CD4-positive, alpha-beta T cell (primary cell): Measurements from ENCODE around the gene PPP1R9B. TPM values are rescaled to one million over a fixed set of nuclear protein-coding genes. Genes with fewer than 3 reads are reported as not detected.
A peak's percentile ranks its signal among the peaks of the same experiment; 100 is the strongest.

Experiments
- ATAC-seq: fragments of 200-7000 bp; cut with Tn5 transposase; one replicate; pipeline ENCODE4 v1.10.0; 2022; ENCODE audit warnings: mild to moderate bottlenecking; ENCODE audit not compliant: poor library complexity
- CTCF ChIA-PET: fragments of 350-600 bp; sonication (Branson Sonifier 250); formaldehyde crosslinking; loops from one replicate; lab custom pipeline; 2021; ENCODE audit warnings: antibody characterized with exemption, inconsistent platforms; lab: Charles Lee
- POLR2A ChIA-PET: fragments of 350-600 bp; sonication (Branson Sonifier 250); formaldehyde crosslinking; loops from one replicate; lab custom pipeline; 2021; ENCODE audit warnings: antibody characterized with exemption, inconsistent platforms; lab: Charles Lee
- DNase-seq, 14 experiments: peaks; one replicate each; pipeline ENCODE4 v3.0.0-alpha.2; 2013 to 2020; ENCODE audit warnings: mixed read lengths in 2 of 14
- H3K27ac ChIP-seq, 2 donors: one replicate each; pipeline versions ENCODE4 v1.5.1 to v1.7.0; 2013; ENCODE audit warnings: low read length in 2 of 2, low read depth in 1 of 2, mild to moderate bottlenecking in 1 of 2
- H3K27me3 ChIP-seq, 2 experiments: 1 replicate in 1 of 2; 2 replicates in 1 of 2; pipeline versions ENCODE4 v1.6.1 to v1.7.0; 2013; ENCODE audit warnings: low read length in 2 of 2, control low read depth in 1 of 2, mild to moderate bottlenecking in 1 of 2, moderate library complexity in 1 of 2; ENCODE audit not compliant: insufficient read depth in 2 of 2, control insufficient read depth in 1 of 2
- H3K36me3 ChIP-seq: one replicate; pipeline ENCODE4 v1.6.1; 2013; ENCODE audit warnings: low read length, control low read depth; ENCODE audit not compliant: insufficient read depth
- H3K4me1 ChIP-seq: one replicate; pipeline ENCODE4 v1.6.1; 2013; ENCODE audit warnings: low read length, control low read depth; ENCODE audit not compliant: insufficient read depth
- H3K4me3 ChIP-seq: one replicate; pipeline ENCODE4 v1.5.1; 2013; ENCODE audit warnings: mild to moderate bottlenecking, low read length, moderate library complexity
- H3K9me3 ChIP-seq, 2 experiments: 1 replicate in 1 of 2; 2 replicates in 1 of 2; pipeline versions ENCODE4 v1.6.1 to v1.7.0; 2013; ENCODE audit warnings: low read length in 2 of 2, mild to moderate bottlenecking in 2 of 2, control low read depth in 1 of 2, moderate library complexity in 1 of 2; ENCODE audit not compliant: control insufficient read depth in 1 of 2, insufficient read depth in 1 of 2
- H3K27ac Mint-ChIP-seq: one replicate; pipeline ENCODE4 v1.8.0; 2020; ENCODE audit warnings: mixed read lengths
- H3K27me3 Mint-ChIP-seq: one replicate; pipeline ENCODE4 v1.8.0; 2021; ENCODE audit warnings: mixed read lengths
- H3K36me3 Mint-ChIP-seq: one replicate; pipeline ENCODE4 v1.8.0; 2021; ENCODE audit warnings: low read depth, mixed read lengths
- H3K4me1 Mint-ChIP-seq: one replicate; pipeline ENCODE4 v1.8.0; 2021; ENCODE audit warnings: low read depth, mixed read lengths
- H3K4me3 Mint-ChIP-seq: one replicate; pipeline ENCODE4 v1.8.0; 2020; ENCODE audit warnings: mild to moderate bottlenecking, mixed read lengths
- H3K9me3 Mint-ChIP-seq: one replicate; pipeline ENCODE4 v1.8.0; 2020; ENCODE audit warnings: mixed read lengths
- CTCF ChIP-seq: fragments of 200-600 bp; IDR thresholded peaks from one replicate; pipeline ENCODE4 v1.8.0; 2022; ENCODE audit warnings: antibody characterized with exemption, mild to moderate bottlenecking
- intact Hi-C, 2 experiments: fragments of 100-400 bp; cut with DNase I in 1 of 2; cut with micrococcal nuclease in 1 of 2; formaldehyde crosslinking; loops; one replicate each; pipeline versions ENCODE4 v1.15.1 to v1.9.0; 2023 to 2025; cut with DNase I, micrococcal nuclease
- total RNA-seq, 174 experiments: library from RNA in 2 of 174; stranded (reverse) in 2 of 174; gene quantifications; one replicate each; pipeline ENCODE4 v1.2.3 and lab custom pipeline; 2021 to 2026

The PPP1R9B gene
- total RNA-seq, 2 experiments from 2014 or later: 53.4 to 55.7 TPM

- H3K27ac Mint-ChIP-seq: no peak overlapping the region
- no peak for TF ChIP-seq CTCF
- Histone ChIP-seq H3K27ac (no peak overlapping the region), H3K36me3 (peaks cover 9% of the 10 kb centered on the region), H3K9me3 (no peaks in the 10 kb centered on the region), H3K4me1 (peaks cover 25% of the 10 kb centered on the region), H3K27me3 (no peaks in the 10 kb centered on the region), H3K4me3 (no peak overlapping the region)
- DNase-seq (no peak), ATAC-seq (no peak)
- no peaks in the 10 kb centered on the region for H3K9me3 Mint-ChIP-seq
- intact Hi-C loops: loop anchor here in 1 of 2 experiments (1.0 to 10.0 kb wide), 4 partner anchors 36 to 388 kb away; partner anchors contain the start of genes ITGA3, SLC35B1 and TMEM92
- ChIA-PET POLR2A (interaction anchor here (1.2 to 1.5 kb wide), 2 partner anchors 22 to 59 kb away, joined by 4 to 5 read pairs; no protein-coding TSS in a partner anchor), CTCF (interaction anchor here (1.3 to 2.0 kb wide), 7 partner anchors 22 to 204 kb away, joined by 4 to 11 read pairs (median 6); partner anchors contain the start of gene ITGA3)
- peaks cover 31% of the 10 kb centered on the region for H3K4me1 Mint-ChIP-seq
- H3K4me3 Mint-ChIP-seq: peak overlapping the region; percentile 96
- H3K27me3 Mint-ChIP-seq: no peaks in the 10 kb centered on the region
- peaks cover 18% of the 10 kb centered on the region for H3K36me3 Mint-ChIP-seq
These were observed 57.2 kb downstream of the PPP1R9B start for GRCh38 chr17:50093246-50093645.

DNA sequence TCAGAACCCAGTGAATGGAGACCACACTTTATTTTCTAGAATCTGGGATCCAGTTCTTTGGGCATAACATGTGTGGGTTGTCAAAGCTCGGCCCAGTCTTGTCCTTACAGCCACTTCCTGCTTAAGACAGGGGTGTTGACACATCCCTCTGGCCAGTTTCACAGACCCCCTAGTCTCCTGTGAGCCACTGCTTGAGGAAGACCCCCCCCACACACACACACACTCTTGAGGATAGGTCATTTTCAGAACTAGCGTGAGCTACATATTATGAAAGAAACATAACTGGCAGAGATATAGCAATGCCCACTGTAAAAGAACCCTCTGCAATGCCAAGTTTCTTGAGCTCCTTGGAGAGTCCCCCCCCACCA is 58.6 kb downstream of the PPP1R9B start:
- no peak overlapping the region for H3K4me3 Mint-ChIP-seq
- TF ChIP-seq CTCF: no peak
- ChIA-PET CTCF (interaction anchor here (0.6 to 1.7 kb wide), 3 partner anchors 23 to 59 kb away, joined by 3 to 6 read pairs (median 4); partner anchors contain the start of gene ITGA3), POLR2A (no interaction called here)
- H3K36me3 ChIP-seq: no peaks in the 10 kb centered on the region
- H3K36me3 Mint-ChIP-seq: peaks cover 12% of the 10 kb centered on the region
- no peak for ATAC-seq
- no peaks in the 10 kb centered on the region for H3K9me3 Mint-ChIP-seq
- peaks cover 23% of the 10 kb centered on the region for H3K4me1 ChIP-seq
- H3K9me3 ChIP-seq: no peaks in the 10 kb centered on the region
- no peaks in the 10 kb centered on the region for H3K27me3 Mint-ChIP-seq
- no peak overlapping the region for H3K27ac Mint-ChIP-seq
- intact Hi-C loops: loop anchor here in 1 of 2 experiments (5.0 to 10.0 kb wide), 3 partner anchors 35 to 387 kb away; partner anchors contain the start of genes ITGA3, SLC35B1 and TMEM92
- H3K27me3 ChIP-seq: no peaks in the 10 kb centered on the region
- peaks cover 31% of the 10 kb centered on the region for H3K4me1 Mint-ChIP-seq
- no peak for DNase-seq
- no peak overlapping the region for H3K27ac ChIP-seq
- no peak overlapping the region for H3K4me3 ChIP-seq

- Histone ChIP-seq H3K36me3 (no peaks in the 10 kb centered on the region), H3K9me3 (no peaks in the 10 kb centered on the region), H3K4me3 (no peak overlapping the region), H3K27me3 (no peaks in the 10 kb centered on the region), H3K4me1 (peaks cover 17% of the 10 kb centered on the region), H3K27ac (no peak overlapping the region)
- TF ChIP-seq CTCF: no peak
- Mint-ChIP-seq H3K9me3 (no peaks in the 10 kb centered on the region), H3K4me1 (peaks cover 27% of the 10 kb centered on the region), H3K4me3 (no peak overlapping the region), H3K27ac (no peak overlapping the region), H3K27me3 (no peaks in the 10 kb centered on the region), H3K36me3 (peaks cover 12% of the 10 kb centered on the region)
- ATAC-seq (no peak), DNase-seq (peak in 1 of 14 experiments; percentile 16)
- ChIA-PET CTCF (no interaction called here), POLR2A (interaction anchor here (0.9 kb wide), 1 partner anchor 24 kb away, joined by 3 read pairs; no protein-coding TSS in a partner anchor)
- intact Hi-C loops: loop anchor here in 1 of 2 experiments (5.0 to 10.0 kb wide), 3 partner anchors 34 to 386 kb away; partner anchors contain the start of genes ITGA3, SLC35B1 and TMEM92
These were observed 59.2 kb downstream of the PPP1R9B start for GRCh38 chr17:50090971-50091917.
